Neural progenitor cell (in vitro differentiated cells): ENCODE measurements around the gene WNK1. TPM values are rescaled to one million over a fixed set of nuclear protein-coding genes. Genes with fewer than 3 reads are reported as not detected.

Experiments used
- DNase-seq: peaks from one replicate; pipeline ENCODE4 v3.0.0-alpha.2; 2016; ENCODE audit warnings: low spot score
- H2AFZ ChIP-seq: fragments of 200-600 bp; sonication (generic); replicated peaks from 2 replicates; pipeline ENCODE4 v1.6.1; 2016; ENCODE audit warnings: antibody characterized with exemption
- H3F3A ChIP-seq: fragments of 200-600 bp; sonication (generic); 2 replicates; pipeline ENCODE4 v1.6.1; 2016; ENCODE audit warnings: antibody characterized with exemption, low read depth
- H3K27ac ChIP-seq: fragments of 200-600 bp; sonication (generic); 2 replicates; pipeline ENCODE4 v1.5.1; 2016; ENCODE audit warnings: mild to moderate bottlenecking
- H3K27me3 ChIP-seq: fragments of 200-600 bp; sonication (generic); 2 replicates; pipeline ENCODE4 v1.6.1; 2016; ENCODE audit warnings: mild to moderate bottlenecking, moderate library complexity
- H3K36me3 ChIP-seq: fragments of 200-600 bp; sonication (generic); 2 replicates; pipeline ENCODE4 v1.5.1; 2016
- H3K4me1 ChIP-seq: fragments of 200-600 bp; sonication (generic); 2 replicates; pipeline ENCODE4 v1.6.1; 2016; ENCODE audit warnings: mixed run types
- H3K4me2 ChIP-seq: fragments of 200-600 bp; sonication (generic); 2 replicates; pipeline ENCODE4 v1.6.1; 2016
- H3K4me3 ChIP-seq: fragments of 200-600 bp; sonication (generic); 2 replicates; pipeline ENCODE4 v1.5.1; 2016
- H3K79me2 ChIP-seq: fragments of 200-600 bp; sonication (generic); 2 replicates; pipeline ENCODE4 v1.6.1; 2016; ENCODE audit warnings: low read depth
- H3K9ac ChIP-seq: fragments of 200-600 bp; sonication (generic); 2 replicates; pipeline ENCODE4 v1.6.1; 2016
- H3K9me3 ChIP-seq: fragments of 200-600 bp; sonication (generic); 2 replicates; pipeline ENCODE4 v1.5.1; 2016; ENCODE audit warnings: low read depth
- H4K20me1 ChIP-seq: fragments of 200-600 bp; sonication (generic); 2 replicates; pipeline ENCODE4 v1.6.1; 2016; ENCODE audit warnings: low read depth
- H3K27ac Mint-ChIP-seq: 3 replicates; pipeline ENCODE4 v1.8.0; 2021; ENCODE audit warnings: mixed read lengths
- H3K27me3 Mint-ChIP-seq: 2 replicates; pipeline ENCODE4 v1.8.0; 2022; ENCODE audit warnings: low read depth, mild to moderate bottlenecking, inconsistent platforms, moderate library complexity, mixed read lengths; ENCODE audit not compliant: insufficient read depth
- H3K36me3 Mint-ChIP-seq: 3 replicates; pipeline ENCODE4 v1.8.0; 2021; ENCODE audit warnings: mixed read lengths
- H3K4me1 Mint-ChIP-seq: 3 replicates; pipeline ENCODE4 v1.8.0; 2021; ENCODE audit warnings: mixed read lengths
- H3K4me3 Mint-ChIP-seq: 3 replicates; pipeline ENCODE4 v1.8.0; 2021; ENCODE audit warnings: mild to moderate bottlenecking, moderate library complexity, mixed read lengths
- H3K9me3 Mint-ChIP-seq: 3 replicates; pipeline ENCODE4 v1.8.0; 2020; ENCODE audit warnings: mixed read lengths
- CTCF ChIP-seq: fragments of 200-600 bp; sonication (generic); IDR thresholded peaks from 2 replicates; pipeline ENCODE4 v1.5.1; 2017; ENCODE audit warnings: antibody characterized with exemption, mild to moderate bottlenecking
- EZH2 ChIP-seq: fragments of 200-600 bp; sonication (generic); IDR thresholded peaks from 2 replicates; pipeline ENCODE4 v1.6.1; 2017; ENCODE audit warnings: antibody characterized with exemption, mild to moderate bottlenecking, moderate library complexity
- EZH2phosphoT487 ChIP-seq: fragments of 200-600 bp; sonication (generic); IDR thresholded peaks from 2 replicates; pipeline ENCODE4 v1.6.1; 2017; ENCODE audit warnings: antibody characterized with exemption
- total RNA-seq: library from RNA; depleted of rRNA; stranded (reverse); fragments of >200 nt; gene quantifications from 2 replicates; pipeline ENCODE4 v1.2.3, GENCODE V29; 2015; ENCODE audit warnings: low replicate concordance

WNK1 gene
- total RNA-seq, 1 donor from 2014 or later = 73.1 TPM

GRCh38 chr12:870378-870777 lies 118.0 kb downstream of the WNK1 start:
- Histone ChIP-seq H3K9ac (no peak overlapping the region), H3K36me3 (peaks cover 3% of the 10 kb centered on the region), H4K20me1 (no peaks in the 10 kb centered on the region), H3K79me2 (no peaks in the 10 kb centered on the region), H3K9me3 (no peaks in the 10 kb centered on the region), H3F3A (peaks cover 12% of the 10 kb centered on the region), H3K27ac (no peak overlapping the region), H3K4me1 (no peaks in the 10 kb centered on the region), H3K4me3 (no peak overlapping the region), H3K27me3 (no peaks in the 10 kb centered on the region), H2AFZ (no peak overlapping the region), H3K4me2 (no peak overlapping the region)
- Mint-ChIP-seq H3K27me3 (no peaks in the 10 kb centered on the region), H3K4me1 (no peaks in the 10 kb centered on the region), H3K36me3 (peaks cover 10% of the 10 kb centered on the region), H3K9me3 (no peaks in the 10 kb centered on the region), H3K4me3 (no peak overlapping the region), H3K27ac (no peak overlapping the region)
- TF ChIP-seq EZH2phosphoT487 = no peak
- no peak for DNase-seq

DNA sequence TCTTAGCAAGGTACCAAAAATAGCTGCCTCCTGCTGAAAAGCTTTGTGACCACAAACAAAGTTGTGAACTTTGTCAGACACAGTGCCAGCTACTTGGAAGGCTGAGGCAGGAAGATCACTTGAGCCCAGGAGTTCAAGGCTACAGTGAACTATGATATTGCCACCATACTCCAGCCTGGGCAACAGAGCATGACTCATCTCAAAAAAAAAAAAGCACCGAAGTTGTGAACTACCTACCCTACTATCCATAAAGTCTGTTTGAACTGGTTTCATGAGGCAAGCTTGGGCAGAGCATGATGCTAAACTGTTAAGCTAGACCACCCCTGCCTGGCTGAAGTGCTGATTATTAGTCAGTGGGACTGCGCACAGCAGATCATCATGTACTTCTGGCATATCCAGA lies 121.6 kb downstream of the WNK1 start:
- H3K9ac ChIP-seq = no peak overlapping the region
- peaks cover 5% of the 10 kb centered on the region for H3K36me3 Mint-ChIP-seq
- H3K27ac Mint-ChIP-seq = no peak overlapping the region

GRCh38 chr12:879641-880040 lies 127.3 kb downstream of the WNK1 start:
- H3K4me1 ChIP-seq = no peaks in the 10 kb centered on the region
- H3K36me3 Mint-ChIP-seq = peaks cover 26% of the 10 kb centered on the region
- H3K27me3 Mint-ChIP-seq = no peaks in the 10 kb centered on the region
- no peak overlapping the region for H3K4me2 ChIP-seq
- no peaks in the 10 kb centered on the region for H3K4me1 Mint-ChIP-seq
- no peaks in the 10 kb centered on the region for H3K9me3 Mint-ChIP-seq
- no peaks in the 10 kb centered on the region for H3F3A ChIP-seq
- no peak overlapping the region for H3K27ac ChIP-seq
- H3K27me3 ChIP-seq = no peaks in the 10 kb centered on the region
- no peaks in the 10 kb centered on the region for H3K9me3 ChIP-seq
- H3K4me3 ChIP-seq = no peak overlapping the region
- DNase-seq = no peak
- H4K20me1 ChIP-seq = no peaks in the 10 kb centered on the region
- H3K27ac Mint-ChIP-seq = no peak overlapping the region
- no peak overlapping the region for H2AFZ ChIP-seq
- TF ChIP-seq EZH2phosphoT487 = no peak
- no peak overlapping the region for H3K4me3 Mint-ChIP-seq
- H3K36me3 ChIP-seq = peaks cover 32% of the 10 kb centered on the region
- no peaks in the 10 kb centered on the region for H3K79me2 ChIP-seq
- no peak overlapping the region for H3K9ac ChIP-seq

More for the DNA sequence above, 121.6 kb downstream of the WNK1 start:
- Histone ChIP-seq H4K20me1 (no peaks in the 10 kb centered on the region), H3K27me3 (no peaks in the 10 kb centered on the region), H3F3A (peaks cover 12% of the 10 kb centered on the region), H3K9me3 (no peaks in the 10 kb centered on the region), H3K27ac (no peak overlapping the region), H3K36me3 (peaks cover 10% of the 10 kb centered on the region), H3K79me2 (no peaks in the 10 kb centered on the region), H3K4me2 (no peak overlapping the region), H2AFZ (no peak overlapping the region), H3K4me3 (no peak overlapping the region), H3K4me1 (no peaks in the 10 kb centered on the region)
- Mint-ChIP-seq H3K4me1 (no peaks in the 10 kb centered on the region), H3K9me3 (no peaks in the 10 kb centered on the region), H3K4me3 (no peak overlapping the region), H3K27me3 (no peaks in the 10 kb centered on the region)
- TF ChIP-seq EZH2phosphoT487 (no peak), EZH2 (no peak), CTCF (no peak)
- DNase-seq = no peak

DNA sequence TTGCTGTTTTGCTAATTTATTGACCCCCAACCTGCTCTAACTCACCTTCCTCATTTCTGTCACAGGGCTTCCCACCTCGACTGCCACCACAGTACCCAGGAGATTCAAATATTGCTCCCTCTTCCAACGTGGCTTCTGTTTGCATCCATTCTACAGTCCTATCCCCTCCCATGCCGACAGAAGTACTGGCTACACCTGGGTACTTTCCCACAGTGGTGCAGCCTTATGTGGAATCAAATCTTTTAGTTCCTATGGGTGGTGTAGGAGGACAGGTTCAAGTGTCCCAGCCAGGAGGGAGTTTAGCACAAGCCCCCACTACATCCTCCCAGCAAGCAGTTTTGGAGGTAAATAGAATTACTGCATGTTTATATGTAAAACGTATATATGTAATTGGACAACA lies 128.3 kb downstream of the WNK1 start:
- H3K27me3 ChIP-seq = no peaks in the 10 kb centered on the region
- no peak for TF ChIP-seq EZH2
- no peak for TF ChIP-seq EZH2phosphoT487
- no peak for TF ChIP-seq CTCF
- Mint-ChIP-seq H3K36me3 (peaks cover 34% of the 10 kb centered on the region), H3K4me3 (no peak overlapping the region), H3K27me3 (no peaks in the 10 kb centered on the region), H3K9me3 (no peaks in the 10 kb centered on the region), H3K4me1 (no peaks in the 10 kb centered on the region), H3K27ac (no peak overlapping the region)
- H3K4me3 ChIP-seq = no peak overlapping the region
- no peak overlapping the region for H2AFZ ChIP-seq
- no peaks in the 10 kb centered on the region for H4K20me1 ChIP-seq
- no peaks in the 10 kb centered on the region for H3K4me1 ChIP-seq
- H3K79me2 ChIP-seq = no peaks in the 10 kb centered on the region
- H3K36me3 ChIP-seq = peaks cover 30% of the 10 kb centered on the region
- no peak overlapping the region for H3K4me2 ChIP-seq
- H3K9ac ChIP-seq = no peak overlapping the region
- no peaks in the 10 kb centered on the region for H3K9me3 ChIP-seq
- no peaks in the 10 kb centered on the region for H3F3A ChIP-seq
- DNase-seq = no peak
- no peak overlapping the region for H3K27ac ChIP-seq
